AG10803 (cell line): ENCODE results near the gene CACUL1.

Experiments
- DNase-seq: peaks from one replicate; pipeline ENCODE4 v3.0.0; 2010; ENCODE audit warnings: low read depth
- H3K4me3 ChIP-seq: 2 replicates; pipeline ENCODE4 v1.5.1; 2011; ENCODE audit warnings: mild to moderate bottlenecking, low read length, control low read depth
- TF ChIP-seq, protein P1 (sequence below): conservative IDR thresholded peaks from 2 replicates; pipeline ENCODE4 v1.5.1; 2011; ENCODE audit warnings: mild to moderate bottlenecking, low read length, control low read depth, inconsistent platforms

The CACUL1 gene

DNA sequence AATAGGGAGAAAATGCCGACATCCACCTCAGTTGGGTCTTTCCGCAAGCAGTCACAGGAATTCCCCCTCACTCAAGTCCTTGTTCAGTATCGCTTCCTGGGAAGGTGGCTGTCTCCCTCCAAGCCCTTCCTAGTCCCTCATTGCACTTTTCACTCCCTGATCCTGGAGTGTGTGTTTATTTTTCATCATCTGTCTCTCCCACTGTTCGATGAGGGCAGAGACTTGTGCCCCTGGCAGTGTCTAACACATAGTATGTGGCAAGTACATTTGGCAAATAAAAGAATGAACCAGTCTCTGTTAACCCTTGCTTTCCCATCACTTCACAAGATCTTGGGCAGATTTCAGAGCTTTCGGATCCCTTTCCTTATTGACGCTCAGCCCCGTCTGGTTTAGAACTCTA is 24.0 kb upstream of the CACUL1 start:
- no peak overlapping the region for H3K4me3 ChIP-seq
- TF ChIP-seq, protein P1, sequence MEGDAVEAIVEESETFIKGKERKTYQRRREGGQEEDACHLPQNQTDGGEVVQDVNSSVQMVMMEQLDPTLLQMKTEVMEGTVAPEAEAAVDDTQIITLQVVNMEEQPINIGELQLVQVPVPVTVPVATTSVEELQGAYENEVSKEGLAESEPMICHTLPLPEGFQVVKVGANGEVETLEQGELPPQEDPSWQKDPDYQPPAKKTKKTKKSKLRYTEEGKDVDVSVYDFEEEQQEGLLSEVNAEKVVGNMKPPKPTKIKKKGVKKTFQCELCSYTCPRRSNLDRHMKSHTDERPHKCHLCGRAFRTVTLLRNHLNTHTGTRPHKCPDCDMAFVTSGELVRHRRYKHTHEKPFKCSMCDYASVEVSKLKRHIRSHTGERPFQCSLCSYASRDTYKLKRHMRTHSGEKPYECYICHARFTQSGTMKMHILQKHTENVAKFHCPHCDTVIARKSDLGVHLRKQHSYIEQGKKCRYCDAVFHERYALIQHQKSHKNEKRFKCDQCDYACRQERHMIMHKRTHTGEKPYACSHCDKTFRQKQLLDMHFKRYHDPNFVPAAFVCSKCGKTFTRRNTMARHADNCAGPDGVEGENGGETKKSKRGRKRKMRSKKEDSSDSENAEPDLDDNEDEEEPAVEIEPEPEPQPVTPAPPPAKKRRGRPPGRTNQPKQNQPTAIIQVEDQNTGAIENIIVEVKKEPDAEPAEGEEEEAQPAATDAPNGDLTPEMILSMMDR = no peak
- DNase-seq = no peak

DNA sequence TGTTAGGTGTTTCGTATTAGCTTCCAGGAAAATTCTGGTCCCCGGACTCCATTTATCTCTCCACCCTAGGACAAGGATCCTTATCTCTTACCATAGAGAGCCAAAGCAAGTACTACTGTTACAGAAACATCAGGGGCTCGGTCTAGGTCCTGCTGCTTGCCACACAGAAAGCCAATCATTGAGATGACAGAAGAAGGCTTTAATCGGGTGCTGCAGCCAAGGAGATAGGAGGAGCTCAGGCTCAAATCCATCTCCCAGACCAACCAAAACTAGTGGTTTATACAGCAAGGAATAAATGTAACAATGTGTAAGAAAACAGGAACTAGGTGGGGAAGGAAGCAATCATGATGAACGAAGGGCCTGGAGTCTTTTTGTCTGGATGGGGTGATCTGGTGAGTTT is 22.2 kb upstream of the CACUL1 start:
- TF ChIP-seq, protein P1 = no peak

DNA sequence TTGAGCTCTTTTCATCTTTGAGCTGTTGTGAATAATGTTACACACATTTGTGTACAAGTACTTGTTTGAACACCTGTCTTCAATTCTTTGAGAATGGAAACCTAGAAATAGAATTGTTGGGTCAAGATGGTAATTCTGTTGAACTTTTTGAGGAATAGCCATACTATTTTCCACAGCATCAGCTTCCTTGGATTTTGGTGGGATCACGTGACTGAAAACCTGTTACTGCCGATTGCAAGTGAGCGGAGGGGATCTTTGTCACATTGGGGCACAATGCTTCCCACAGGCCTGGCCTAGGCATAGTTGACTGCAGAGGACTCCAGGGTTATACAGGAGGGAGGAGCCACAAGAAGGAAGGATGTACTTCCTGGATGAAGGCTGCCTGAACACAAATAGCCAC is 21.3 kb upstream of the CACUL1 start:
- no peak for DNase-seq
- TF ChIP-seq, protein P1 = no peak
- no peak overlapping the region for H3K4me3 ChIP-seq

More for the DNA sequence above, 22.2 kb upstream of the CACUL1 start:
- H3K4me3 ChIP-seq = no peak overlapping the region
- DNase-seq = no peak

DNA sequence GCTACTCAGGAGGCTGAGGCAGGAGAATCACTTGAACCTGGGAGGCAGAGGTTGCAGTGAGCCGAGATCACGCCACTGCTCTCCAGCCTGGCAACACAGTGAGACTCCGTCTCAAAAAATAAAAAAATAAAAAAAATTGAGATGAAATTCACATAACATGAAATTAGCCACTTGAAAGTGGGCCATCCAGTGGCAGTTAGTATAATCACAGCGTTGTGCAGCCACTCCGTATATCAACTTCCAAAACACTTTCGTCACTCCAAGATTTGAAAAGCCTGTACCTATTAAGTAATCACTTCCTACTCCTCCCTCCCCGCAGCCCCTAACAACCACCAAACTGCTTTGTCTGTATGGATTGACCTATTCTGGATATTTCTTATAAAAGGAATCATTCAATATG is 20.7 kb upstream of the CACUL1 start:
- TF ChIP-seq, protein P1 = no peak
- no peak for DNase-seq
- no peak overlapping the region for H3K4me3 ChIP-seq

DNA sequence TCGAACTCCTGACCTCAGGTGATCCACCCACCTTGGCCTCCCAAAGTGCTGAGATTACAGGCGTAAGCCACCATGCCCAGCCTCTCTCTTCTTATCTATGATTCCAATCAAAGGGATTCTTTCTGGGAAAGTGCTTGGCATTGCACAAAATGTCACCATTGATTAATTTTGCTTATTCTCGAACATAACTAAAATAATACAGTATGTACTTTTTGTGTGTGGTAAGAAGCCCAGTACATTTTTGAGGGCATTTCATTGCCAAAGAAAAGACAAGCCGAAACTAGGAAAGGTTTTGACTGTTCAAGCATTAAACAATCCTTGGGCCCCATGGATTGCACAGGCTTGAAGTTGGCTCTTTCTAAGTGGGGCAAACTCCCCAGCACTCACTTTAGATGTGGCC is 18.3 kb upstream of the CACUL1 start:
- no peak for DNase-seq
- H3K4me3 ChIP-seq = no peak overlapping the region
- TF ChIP-seq, protein P1 = no peak

DNA sequence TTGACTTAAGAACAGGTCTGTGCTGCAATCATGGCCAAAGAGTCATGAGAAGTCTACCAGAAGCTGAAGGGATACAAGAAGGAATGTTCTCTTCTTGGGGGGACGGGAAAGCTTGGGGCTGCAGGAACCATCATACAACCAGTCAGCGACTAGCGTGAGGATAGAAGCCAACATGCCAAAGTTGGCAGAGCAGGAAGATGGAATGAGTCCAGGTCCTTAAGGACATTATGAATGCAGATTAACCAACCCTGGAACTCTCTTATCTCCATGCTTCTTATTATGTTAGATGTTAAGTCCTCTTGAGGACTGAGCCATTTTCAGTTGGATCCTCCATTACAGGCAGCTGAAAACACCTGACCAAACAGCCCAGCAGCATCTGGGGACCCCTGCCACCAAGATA is 17.2 kb upstream of the CACUL1 start:
- TF ChIP-seq, protein P1 = no peak
- no peak overlapping the region for H3K4me3 ChIP-seq
- DNase-seq = no peak

DNA sequence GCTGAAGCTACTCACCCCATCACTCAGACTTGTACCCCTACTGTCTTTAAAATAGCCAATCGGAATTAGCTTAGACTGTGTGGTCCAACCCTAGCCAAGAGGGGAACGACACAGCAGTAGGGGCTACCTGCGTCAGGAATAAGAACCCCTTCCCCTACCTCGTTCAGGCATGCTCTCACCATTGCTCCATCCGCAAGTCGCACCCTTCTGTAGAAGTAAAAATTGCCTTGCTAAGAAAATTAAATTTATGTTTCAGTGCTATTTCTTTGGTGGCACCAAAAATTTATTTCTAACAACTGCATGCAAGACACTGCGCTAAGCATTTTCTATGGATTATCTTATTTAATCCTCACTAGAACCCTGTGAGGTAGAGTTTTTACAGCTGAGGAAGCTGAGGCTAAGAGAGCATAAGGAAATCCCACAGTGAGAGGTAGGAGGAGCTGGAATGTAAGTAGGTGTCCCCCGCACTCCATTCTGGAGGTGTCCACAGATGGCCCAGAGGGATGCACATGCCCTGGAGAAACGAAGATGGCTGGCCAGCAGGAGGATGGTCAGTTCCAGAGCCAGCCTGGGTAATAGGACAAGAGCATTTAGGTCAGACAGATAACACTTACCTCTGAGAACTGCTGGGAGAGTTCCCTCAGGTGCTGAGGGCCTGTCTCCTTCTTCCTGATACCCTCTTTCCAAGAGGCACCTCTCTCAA is 15.3 kb upstream of the CACUL1 start:
- DNase-seq = no peak
- no peak overlapping the region for H3K4me3 ChIP-seq
- TF ChIP-seq, protein P1 = no peak
